Caco-2 (cell line): ENCODE measurements around the gene MET. TPM values are rescaled to one million over a fixed set of nuclear protein-coding genes. Genes with fewer than 3 reads are reported as not detected.

Experiments
- BruUV-seq: library from RNA; stranded (reverse); fragments of 400-500 nt; replicated peaks from 2 replicates; lab custom pipeline; 2021; lab: Mats Ljungman, UMichigan
- CTCF ChIA-PET: fragments of 300-600 bp; sonication (Branson Sonifier 250); formaldehyde crosslinking; loops from one replicate; lab custom pipeline; 2022; ENCODE audit warnings: antibody characterized with exemption; lab: Charles Lee
- POLR2A ChIA-PET: fragments of 300-600 bp; sonication (Branson Sonifier 250); formaldehyde crosslinking; loops from one replicate; lab custom pipeline; 2022; ENCODE audit warnings: antibody characterized with exemption; lab: Charles Lee
- DNase-seq, 2 experiments: peaks; one replicate each; pipeline versions ENCODE4 v3.0.0 to v3.0.0-alpha.2; 2020 to 2022
- H3K27me3 ChIP-seq: replicated peaks from 2 replicates; pipeline ENCODE4 v1.6.0; 2011; ENCODE audit warnings: low read length; ENCODE audit not compliant: control insufficient read depth, insufficient read depth
- H3K36me3 ChIP-seq: 2 replicates; pipeline ENCODE4 v1.5.1; 2011; ENCODE audit warnings: low read length; ENCODE audit not compliant: control insufficient read depth, insufficient read depth
- H3K4me1 ChIP-seq: fragments of 250-450 bp; sonication (Bioruptor Pico); 2 replicates; pipeline ENCODE4 v1.5.1; 2020; ENCODE audit warnings: mild to moderate bottlenecking
- H3K4me3 ChIP-seq: 2 replicates; pipeline ENCODE4 v1.5.1; 2011; ENCODE audit warnings: low read depth, mild to moderate bottlenecking, control low read depth, low read length
- H3K9me3 ChIP-seq: fragments of 250-450 bp; sonication (Bioruptor Pico); 2 replicates; pipeline ENCODE4 v1.5.1; 2020; ENCODE audit warnings: mild to moderate bottlenecking, moderate library complexity
- H3K27ac Mint-ChIP-seq: one replicate; pipeline ENCODE4 v1.8.0; 2022; ENCODE audit warnings: mixed read lengths; ENCODE audit not compliant: unreplicated experiment
- H3K27me3 Mint-ChIP-seq: one replicate; pipeline ENCODE4 v1.8.0; 2022; ENCODE audit warnings: mixed read lengths; ENCODE audit not compliant: insufficient read depth, unreplicated experiment
- H3K36me3 Mint-ChIP-seq: one replicate; pipeline ENCODE4 v1.8.0; 2022; ENCODE audit warnings: mild to moderate bottlenecking, mixed read lengths; ENCODE audit not compliant: insufficient read depth, unreplicated experiment
- H3K4me1 Mint-ChIP-seq: one replicate; pipeline ENCODE4 v1.8.0; 2022; ENCODE audit warnings: low read depth, mixed read lengths; ENCODE audit not compliant: unreplicated experiment
- H3K4me3 Mint-ChIP-seq: one replicate; pipeline ENCODE4 v1.8.0; 2022; ENCODE audit warnings: mild to moderate bottlenecking, moderate library complexity, mixed read lengths; ENCODE audit not compliant: unreplicated experiment
- H3K9me3 Mint-ChIP-seq: one replicate; pipeline ENCODE4 v1.8.0; 2022; ENCODE audit warnings: mixed read lengths; ENCODE audit not compliant: unreplicated experiment
- intact Hi-C: fragments of 100-400 bp; cut with micrococcal nuclease; formaldehyde crosslinking; loops from one replicate; pipeline ENCODE4 v1.10.0; 2022; ENCODE audit not compliant: unreplicated experiment
- total RNA-seq: library from RNA; stranded (reverse); gene quantifications from 2 replicates; pipeline ENCODE4 v1.2.3, GENCODE V29; 2022
- TF ChIP-seq, protein P1 (sequence below), 2 experiments: fragments of 200-600 bp in 1 of 2; IDR thresholded peaks; 1 replicate in 1 of 2; 2 replicates in 1 of 2; pipeline versions ENCODE4 v1.5.1 to v1.8.0; 2011 to 2022; ENCODE audit warnings: antibody characterized with exemption in 1 of 2, control low read depth in 1 of 2, inconsistent platforms in 1 of 2, low read depth in 1 of 2, low read length in 1 of 2, mild to moderate bottlenecking in 1 of 2, moderate library complexity in 1 of 2; ENCODE audit not compliant: insufficient read depth in 1 of 2, severe bottlenecking in 1 of 2, unreplicated experiment in 1 of 2

The MET gene
- total RNA-seq, 1 experiment from 2014 or later = 82.9 TPM

DNA sequence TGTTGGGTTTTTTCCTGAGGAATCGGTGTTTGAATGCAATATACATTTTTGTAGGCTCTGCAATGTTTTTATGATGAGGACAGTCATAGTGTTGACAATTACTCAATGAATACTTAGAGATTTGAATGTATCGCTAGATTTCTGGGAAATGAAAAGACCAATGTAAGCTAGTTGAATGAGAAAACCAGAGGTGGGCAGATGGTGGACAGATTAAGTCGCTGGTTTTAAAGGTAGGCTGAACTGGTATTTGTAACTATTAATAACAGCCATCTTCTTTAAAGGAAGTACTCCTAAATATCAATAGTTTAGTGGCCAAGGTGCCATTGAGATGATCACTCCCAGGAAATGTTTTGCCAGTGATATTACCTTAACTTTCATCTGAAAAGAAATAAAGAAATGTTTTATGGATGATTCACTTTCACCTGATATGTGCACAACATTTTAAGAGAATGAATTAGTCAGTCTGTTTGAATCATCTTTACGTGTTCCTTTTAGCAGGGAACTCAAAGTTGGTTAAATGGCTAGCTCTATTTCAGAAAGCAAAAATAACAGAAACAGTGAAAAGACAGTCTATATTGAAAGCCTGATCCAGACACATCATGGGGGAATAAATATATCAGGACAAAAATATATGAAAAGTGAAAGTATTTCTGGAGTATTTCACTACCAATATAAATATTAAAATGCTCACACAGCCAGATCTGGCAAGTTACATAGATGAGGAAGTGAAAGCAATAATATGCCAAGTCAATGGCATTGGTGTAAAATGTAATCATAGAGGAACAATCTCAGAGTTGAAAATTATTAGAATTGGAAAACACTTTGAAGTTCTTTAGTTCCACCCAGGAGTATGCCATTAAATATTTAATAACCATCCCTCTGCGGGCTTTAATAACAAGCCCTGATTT is 20.7 kb downstream of the MET start:
- POLR2A ChIA-PET = no interaction called here
- TF ChIP-seq, protein P1, sequence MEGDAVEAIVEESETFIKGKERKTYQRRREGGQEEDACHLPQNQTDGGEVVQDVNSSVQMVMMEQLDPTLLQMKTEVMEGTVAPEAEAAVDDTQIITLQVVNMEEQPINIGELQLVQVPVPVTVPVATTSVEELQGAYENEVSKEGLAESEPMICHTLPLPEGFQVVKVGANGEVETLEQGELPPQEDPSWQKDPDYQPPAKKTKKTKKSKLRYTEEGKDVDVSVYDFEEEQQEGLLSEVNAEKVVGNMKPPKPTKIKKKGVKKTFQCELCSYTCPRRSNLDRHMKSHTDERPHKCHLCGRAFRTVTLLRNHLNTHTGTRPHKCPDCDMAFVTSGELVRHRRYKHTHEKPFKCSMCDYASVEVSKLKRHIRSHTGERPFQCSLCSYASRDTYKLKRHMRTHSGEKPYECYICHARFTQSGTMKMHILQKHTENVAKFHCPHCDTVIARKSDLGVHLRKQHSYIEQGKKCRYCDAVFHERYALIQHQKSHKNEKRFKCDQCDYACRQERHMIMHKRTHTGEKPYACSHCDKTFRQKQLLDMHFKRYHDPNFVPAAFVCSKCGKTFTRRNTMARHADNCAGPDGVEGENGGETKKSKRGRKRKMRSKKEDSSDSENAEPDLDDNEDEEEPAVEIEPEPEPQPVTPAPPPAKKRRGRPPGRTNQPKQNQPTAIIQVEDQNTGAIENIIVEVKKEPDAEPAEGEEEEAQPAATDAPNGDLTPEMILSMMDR (IDR thresholded peaks at IDR 0.05; ENCODE audit: insufficient read depth in 1 of 2, low read depth in 1 of 2, low read length in 1 of 2, severe bottlenecking in 1 of 2, unreplicated experiment in 1 of 2) = no peak
- H3K27me3 Mint-ChIP-seq = no peaks in the 10 kb centered on the region
- Histone ChIP-seq H3K36me3 (no peaks in the 10 kb centered on the region; the same call in 1 of the 2 replicates), H3K9me3 (no peaks in the 10 kb centered on the region; the same call in 1 of the 2 replicates), H3K27me3 (no peaks in the 10 kb centered on the region), H3K4me3 (no peak overlapping the region), H3K4me1 (peaks cover 5% of the 10 kb centered on the region; the same call in 1 of the 2 replicates)
- no peak overlapping the region for H3K27ac Mint-ChIP-seq
- no peak overlapping the region for H3K4me3 Mint-ChIP-seq
- no peak for DNase-seq
- no peaks in the 10 kb centered on the region for H3K9me3 Mint-ChIP-seq
- intact Hi-C loops = no loop called here
- no TSS peak for BruUV-seq
- CTCF ChIA-PET = no interaction called here
- H3K4me1 Mint-ChIP-seq = no peaks in the 10 kb centered on the region
- peaks cover 32% of the 10 kb centered on the region for H3K36me3 Mint-ChIP-seq

DNA sequence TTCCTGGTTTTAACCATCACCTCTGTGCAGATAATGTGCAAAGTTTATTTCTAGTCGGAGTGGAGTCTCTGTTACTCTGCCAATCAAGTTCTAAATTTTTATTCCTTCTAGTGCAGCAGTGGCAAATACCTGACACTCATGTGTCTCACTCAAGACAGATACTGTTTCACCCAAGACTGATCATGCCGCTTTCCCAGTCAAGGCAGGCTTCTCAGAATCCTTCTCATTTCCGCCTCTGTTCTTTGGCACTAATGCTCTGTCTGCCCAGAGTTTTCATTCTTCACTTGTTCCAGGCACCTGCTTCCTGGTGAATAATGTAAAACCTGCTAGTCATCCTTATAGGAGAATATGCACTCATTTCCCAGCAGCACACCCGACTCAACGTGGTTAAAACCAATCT is 24.7 kb downstream of the MET start:
- no TSS peak for BruUV-seq
- intact Hi-C loops = no loop called here
- H3K4me3 ChIP-seq = no peak overlapping the region
- H3K4me1 ChIP-seq = peaks cover 18% of the 10 kb centered on the region; the same call in 1 of the 2 replicates
- ChIA-PET POLR2A (no interaction called here), CTCF (no interaction called here)
- DNase-seq = no peak
- Mint-ChIP-seq H3K4me3 (no peak overlapping the region), H3K9me3 (no peaks in the 10 kb centered on the region), H3K4me1 (peaks cover 8% of the 10 kb centered on the region), H3K27ac (peak overlapping the region; percentile 22), H3K27me3 (no peaks in the 10 kb centered on the region), H3K36me3 (peaks cover 29% of the 10 kb centered on the region)
- no peaks in the 10 kb centered on the region for H3K9me3 ChIP-seq
- H3K36me3 ChIP-seq = no peaks in the 10 kb centered on the region; the same call in 1 of the 2 replicates
- TF ChIP-seq, protein P1 (IDR thresholded peaks at IDR 0.05; ENCODE audit: insufficient read depth in 1 of 2, low read depth in 1 of 2, low read length in 1 of 2, severe bottlenecking in 1 of 2, unreplicated experiment in 1 of 2) = no peak
- H3K27me3 ChIP-seq = no peaks in the 10 kb centered on the region

DNA sequence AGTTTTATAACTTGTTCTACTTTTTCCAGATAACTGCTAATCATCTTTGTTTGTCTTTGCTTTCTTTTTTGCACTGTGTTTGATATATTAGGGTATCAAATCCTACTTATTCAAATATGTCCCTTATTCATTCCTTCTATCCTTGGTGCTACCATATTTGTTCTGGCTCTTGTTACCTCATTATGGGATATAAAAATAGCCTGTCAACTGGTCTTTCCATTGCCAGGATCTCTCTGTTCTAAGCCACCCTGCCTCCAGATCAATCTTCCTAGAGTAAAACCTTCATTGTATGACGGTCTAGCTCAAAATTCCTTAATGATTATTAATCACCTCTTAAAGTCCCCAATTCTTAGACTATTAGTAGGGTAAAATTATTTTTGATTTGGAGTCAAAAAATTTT is 25.2 kb downstream of the MET start:
- CTCF ChIA-PET = no interaction called here
- intact Hi-C loops = no loop called here
- peaks cover 30% of the 10 kb centered on the region for H3K36me3 Mint-ChIP-seq
- no peak overlapping the region for H3K4me3 Mint-ChIP-seq
- BruUV-seq = no TSS peak
- H3K4me1 Mint-ChIP-seq = peaks cover 11% of the 10 kb centered on the region
- H3K27ac Mint-ChIP-seq = no peak overlapping the region
- Histone ChIP-seq H3K9me3 (no peaks in the 10 kb centered on the region), H3K4me1 (peaks cover 22% of the 10 kb centered on the region; the same call in 1 of the 2 replicates), H3K4me3 (no peak overlapping the region), H3K27me3 (no peaks in the 10 kb centered on the region), H3K36me3 (no peaks in the 10 kb centered on the region; the same call in 1 of the 2 replicates)
- DNase-seq = no peak
- H3K9me3 Mint-ChIP-seq = no peaks in the 10 kb centered on the region
- TF ChIP-seq, protein P1 (IDR thresholded peaks at IDR 0.05; ENCODE audit: insufficient read depth in 1 of 2, low read depth in 1 of 2, low read length in 1 of 2, severe bottlenecking in 1 of 2, unreplicated experiment in 1 of 2) = no peak
- no peaks in the 10 kb centered on the region for H3K27me3 Mint-ChIP-seq
- POLR2A ChIA-PET = no interaction called here
